Fibroblast of lung (primary cell): ENCODE measurements around the gene SIRPD. TPM values are rescaled to one million over a fixed set of nuclear protein-coding genes. Genes with fewer than 3 reads are reported as not detected.

Experiments
- DNase-seq, 2 donors: peaks; one replicate each; pipeline versions ENCODE4 v3.0.0 to v3.0.0-alpha.2; 2010; ENCODE audit warnings: low read depth in 2 of 2
- H2AFZ ChIP-seq: 2 replicates; pipeline ENCODE4 v1.5.1; 2012; ENCODE audit warnings: low read length, control low read depth, inconsistent platforms
- H3K27ac ChIP-seq: 2 replicates; pipeline ENCODE4 v1.5.1; 2011; ENCODE audit warnings: low read length, control low read depth; ENCODE audit not compliant: insufficient read depth
- H3K27me3 ChIP-seq: 2 replicates; pipeline ENCODE4 v1.5.1; 2011; ENCODE audit warnings: mild to moderate bottlenecking, low read length; ENCODE audit not compliant: control insufficient read depth, insufficient read depth
- H3K36me3 ChIP-seq: 2 replicates; pipeline ENCODE4 v1.5.1; 2011; ENCODE audit warnings: low read length; ENCODE audit not compliant: control insufficient read depth, insufficient read depth
- H3K4me1 ChIP-seq: 2 replicates; pipeline ENCODE4 v1.5.1; 2011; ENCODE audit warnings: low read length; ENCODE audit not compliant: control insufficient read depth, insufficient read depth; ENCODE audit errors: extremely low read depth
- H3K4me2 ChIP-seq: 2 replicates; pipeline ENCODE4 v1.5.1; 2011; ENCODE audit warnings: low read length, control low read depth; ENCODE audit not compliant: insufficient read depth; ENCODE audit errors: extremely low read depth
- H3K4me3 ChIP-seq, 4 experiments: fragments of 200-600 bp in 1 of 4; sonication (generic) in 1 of 4; replicated peaks in 1 of 4; 2 replicates each; pipeline ENCODE4 v1.5.1; 2011 to 2016; ENCODE audit warnings: low read length in 4 of 4, low read depth in 3 of 4, mild to moderate bottlenecking in 3 of 4, control low read depth in 2 of 4, inconsistent platforms in 1 of 4, mixed read lengths in 1 of 4; ENCODE audit not compliant: insufficient read depth in 1 of 4; ENCODE audit errors: control extremely low read depth in 1 of 4
- H3K79me2 ChIP-seq: 2 replicates; pipeline ENCODE4 v1.5.1; 2012; ENCODE audit warnings: mild to moderate bottlenecking, low read length, inconsistent platforms; ENCODE audit not compliant: control insufficient read depth, insufficient read depth
- H3K9ac ChIP-seq: 2 replicates; pipeline ENCODE4 v1.5.1; 2011; ENCODE audit warnings: mild to moderate bottlenecking, low read length, control low read depth; ENCODE audit not compliant: insufficient read depth
- H3K9me3 ChIP-seq: 2 replicates; pipeline ENCODE4 v1.5.1; 2012; ENCODE audit warnings: low read depth, low read length; ENCODE audit not compliant: control insufficient read depth, insufficient read depth
- H4K20me1 ChIP-seq: 2 replicates; pipeline ENCODE4 v1.5.1; 2011; ENCODE audit warnings: low read length; ENCODE audit not compliant: control insufficient read depth, insufficient read depth; ENCODE audit errors: extremely low read depth
- CTCF ChIP-seq, 2 donors: IDR thresholded peaks in 1 of 2; conservative IDR thresholded peaks in 1 of 2; 1 replicate in 1 of 2; 2 replicates in 1 of 2; pipeline ENCODE4 v1.5.1; 2011 to 2012; ENCODE audit warnings: low read length in 2 of 2, control low read depth in 1 of 2, inconsistent platforms in 1 of 2, low read depth in 1 of 2, mild to moderate bottlenecking in 1 of 2
- EZH2 ChIP-seq: IDR thresholded peaks from 2 replicates; pipeline ENCODE4 v1.5.1; 2012; ENCODE audit warnings: low read length, control low read depth, mild to moderate bottlenecking; ENCODE audit errors: missing control alignments
- polyA plus RNA-seq, 2 donors: library from polyadenylated mRNA; depleted of rRNA in 1 of 2; stranded (reverse) in 1 of 2; unstranded in 1 of 2; fragments of >200 nt; gene quantifications; 2 replicates each; pipeline ENCODE4 v1.2.1, GENCODE V29; 2011 to 2012; ENCODE audit warnings: missing spikeins in 1 of 2
- total RNA-seq: library from RNA; depleted of rRNA; stranded (reverse); fragments of >200 nt; gene quantifications from 2 replicates; pipeline ENCODE4 v1.2.1, GENCODE V29; 2014

The SIRPD gene
- total and polyA plus RNA-seq, 2 donors (not counting 1 experiment from before 2014, with no cell fraction given): not detected

- Histone ChIP-seq H3K79me2 (no peaks in the 10 kb centered on the region), H3K9ac (no peak overlapping the region), H3K36me3 (no peaks in the 10 kb centered on the region), H4K20me1 (no peaks in the 10 kb centered on the region), H3K27ac (no peak overlapping the region), H3K4me3 (no peak overlapping the region), H3K27me3 (peaks cover 10% of the 10 kb centered on the region), H3K4me1 (no peaks in the 10 kb centered on the region), H3K9me3 (no peaks in the 10 kb centered on the region), H3K4me2 (no peak overlapping the region), H2AFZ (no peak overlapping the region)
- DNase-seq: no peak
- TF ChIP-seq CTCF (conservative IDR thresholded peaks at IDR 0.05 in 1 of 2, IDR thresholded peaks at IDR 0.05 in 1 of 2; ENCODE audit: low read depth in 1 of 2, low read length in 2 of 2) (no peak), EZH2 (no peak)
Measured at GRCh38 chr20:1496930-1497329, 60.6 kb downstream of the SIRPD start.

DNA sequence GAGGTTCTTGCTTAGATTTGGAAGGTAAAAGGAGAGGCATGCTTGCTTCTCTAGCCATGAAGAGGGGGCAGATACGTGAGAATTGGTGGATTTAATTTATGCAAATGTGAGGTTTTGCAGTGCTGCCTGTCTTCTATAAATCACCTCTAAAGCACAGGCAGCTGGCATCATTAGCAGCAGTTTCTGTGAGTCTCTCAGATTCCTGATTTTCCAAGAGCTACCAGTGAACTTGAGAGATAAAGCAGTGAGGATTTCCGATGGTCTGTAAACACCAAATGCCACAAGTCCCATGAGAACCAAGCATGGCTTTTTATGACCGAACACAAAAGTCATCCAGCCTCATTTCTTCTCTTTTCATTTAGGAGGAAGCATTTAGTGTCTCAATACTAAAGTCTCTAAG is 63.1 kb downstream of the SIRPD start:
- H3K36me3 ChIP-seq: no peaks in the 10 kb centered on the region
- TF ChIP-seq EZH2 (no peak), CTCF (conservative IDR thresholded peaks at IDR 0.05 in 1 of 2, IDR thresholded peaks at IDR 0.05 in 1 of 2; ENCODE audit: low read depth in 1 of 2, low read length in 2 of 2) (no peak)
- no peak overlapping the region for H3K4me2 ChIP-seq
- no peak for DNase-seq
- no peak overlapping the region for H3K27ac ChIP-seq
- H3K79me2 ChIP-seq: no peaks in the 10 kb centered on the region
- H3K9me3 ChIP-seq: no peaks in the 10 kb centered on the region
- no peak overlapping the region for H3K9ac ChIP-seq
- no peaks in the 10 kb centered on the region for H4K20me1 ChIP-seq
- H3K4me1 ChIP-seq: no peaks in the 10 kb centered on the region
- no peak overlapping the region for H3K4me3 ChIP-seq
- H2AFZ ChIP-seq: no peak overlapping the region
- peaks cover 9% of the 10 kb centered on the region for H3K27me3 ChIP-seq

DNA sequence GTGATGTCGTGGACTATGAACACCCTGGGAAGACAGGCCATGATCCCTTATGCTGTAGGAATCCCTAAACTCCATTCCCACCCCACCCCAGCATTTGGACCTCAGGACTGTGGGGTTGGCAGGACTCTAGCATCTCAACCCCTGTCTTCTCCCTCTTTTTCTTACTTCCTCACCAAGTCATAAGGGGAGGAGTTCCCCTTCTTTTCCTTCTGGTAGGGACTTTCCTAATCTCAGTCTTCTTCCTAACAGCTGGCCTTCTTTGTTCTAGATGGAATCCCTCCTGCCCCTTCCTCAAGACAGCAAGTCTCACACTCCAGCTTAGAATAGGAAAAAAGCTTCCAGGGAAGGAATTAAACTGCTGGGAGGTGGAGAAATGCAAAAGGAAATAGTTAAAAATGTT is 64.0 kb downstream of the SIRPD start:
- H3K36me3 ChIP-seq: no peaks in the 10 kb centered on the region
- H3K4me1 ChIP-seq: no peaks in the 10 kb centered on the region
- H3K27me3 ChIP-seq: peaks cover 12% of the 10 kb centered on the region
- no peaks in the 10 kb centered on the region for H3K79me2 ChIP-seq
- H3K27ac ChIP-seq: no peak overlapping the region
- no peak overlapping the region for H2AFZ ChIP-seq
- H3K4me2 ChIP-seq: no peak overlapping the region
- H4K20me1 ChIP-seq: no peaks in the 10 kb centered on the region
- H3K9ac ChIP-seq: no peak overlapping the region
- H3K9me3 ChIP-seq: no peaks in the 10 kb centered on the region
- no peak for DNase-seq
- TF ChIP-seq CTCF (conservative IDR thresholded peaks at IDR 0.05 in 1 of 2, IDR thresholded peaks at IDR 0.05 in 1 of 2; ENCODE audit: low read depth in 1 of 2, low read length in 2 of 2) (no peak), EZH2 (no peak)
- no peak overlapping the region for H3K4me3 ChIP-seq
